Measurements from ENCODE around the gene RGS3. TPM values are rescaled to one million over a fixed set of nuclear protein-coding genes. Genes with fewer than 3 reads are reported as not detected.
A peak's percentile ranks its signal among the peaks of the same experiment; 100 is the strongest.
"Not testable (repeated sequence)": the region's sequence is repeated elsewhere in the genome, so short reads cannot be mapped to it uniquely, and the experiment has no call there.

The RGS3 gene
- total RNA-seq, 1 experiment from 2014 or later = 39.4 TPM

DNA sequence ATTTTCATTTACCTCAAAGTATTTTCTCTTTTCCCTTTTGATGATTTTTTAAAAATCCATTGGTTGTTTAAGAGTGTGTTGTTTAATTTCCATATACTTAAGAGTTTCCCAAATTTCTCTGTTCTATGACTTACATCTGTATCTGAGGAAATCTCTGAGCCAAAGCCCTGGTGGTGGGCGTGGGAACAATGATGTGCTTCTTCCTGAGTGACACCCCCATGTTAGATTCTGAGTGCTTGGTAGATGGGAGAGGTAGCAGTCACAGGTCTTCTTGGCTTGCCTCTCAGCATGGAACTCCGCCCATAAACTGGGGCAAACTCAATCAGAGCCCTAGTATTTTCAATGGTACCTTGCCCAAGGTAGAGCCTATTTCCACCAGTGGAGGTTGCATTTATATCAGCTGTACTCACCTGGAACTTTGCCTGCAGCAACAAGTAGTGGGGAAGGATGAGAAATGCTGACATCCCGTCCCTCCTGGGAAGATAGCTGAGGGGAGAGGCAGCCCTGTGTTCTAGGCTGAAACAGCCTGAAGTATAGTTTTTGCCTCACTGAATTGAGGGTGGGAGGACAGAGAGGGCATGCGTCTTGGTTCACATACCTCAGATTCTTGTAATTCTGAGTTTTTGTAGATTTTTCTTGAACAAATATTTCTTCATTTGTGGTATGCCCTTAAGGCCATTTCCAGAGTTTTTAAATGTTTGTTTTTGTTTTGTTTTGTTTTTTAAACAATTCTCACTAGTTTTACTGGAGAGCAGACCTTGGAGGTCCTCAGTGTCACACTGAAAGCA is 26.6 kb upstream of the RGS3 start:
- Histone ChIP-seq H3K79me2 (ENCODE audit: insufficient read depth, low read length) (no peaks in the 10 kb centered on the region), H3K27me3 (ENCODE audit: insufficient read depth, low read length) (no peaks in the 10 kb centered on the region), H3K36me3 (ENCODE audit: control insufficient read depth in 1 of 2, insufficient read depth in 2 of 2, low read length in 2 of 2) (no peaks in the 10 kb centered on the region), H3K27ac (ENCODE audit: low read depth, low read length) (no peak overlapping the region), H3K9ac (ENCODE audit: low read length) (no peak overlapping the region), H3K9me2 (ENCODE audit: insufficient read depth) (no peaks in the 10 kb centered on the region), H2AFZ (ENCODE audit: low read depth, low read length, poor library complexity, severe bottlenecking) (peak overlapping the region; percentile 17), H4K20me1 (ENCODE audit: insufficient read depth) (no peaks in the 10 kb centered on the region), H3K4me1 (ENCODE audit: control insufficient read depth in 1 of 2, insufficient read depth in 2 of 2, low read length in 2 of 2) (no peaks in the 10 kb centered on the region), H3K9me3 (ENCODE audit: control insufficient read depth in 1 of 2, insufficient read depth in 1 of 2, low read depth in 1 of 2, low read length in 2 of 2) (no peaks in the 10 kb centered on the region), H3K4me2 (ENCODE audit: low read length) (no peak overlapping the region), H3K4me3 (replicated peaks in 1 of 2; ENCODE audit: low read depth in 1 of 2, low read length in 2 of 2) (no peak overlapping the region)
- ATAC-seq (peak; percentile 61), DNase-seq (ENCODE audit: low read depth, low spot score) (no peak)
- BruUV-seq (replicated peaks) = no TSS peak
- CTCF ChIA-PET = no interaction called here
- POLR2A ChIA-PET = no interaction called here
- RAD21 ChIA-PET (ENCODE audit: low non-redundant PET in 1 of 2, low total read pairs in 2 of 2, uncharacterized antibody in 2 of 2, unreplicated experiment in 2 of 2) = no interaction called here
- intact Hi-C loops (cut with micrococcal nuclease) = no loop called here
- TF ChIP-seq CTCF (IDR thresholded peaks at IDR 0.05 in 2 of 3, conservative IDR thresholded peaks at IDR 0.05 in 1 of 3; ENCODE audit: borderline replicate concordance in 1 of 3, insufficient read depth in 1 of 3, low read depth in 2 of 3, low read length in 2 of 3) (0 out of 6 replicates have a peak, but pooled peaks of 1 of the 3 experiments have one; percentile 7), JUND (IDR thresholded peaks at IDR 0.05) (no peak)

DNA sequence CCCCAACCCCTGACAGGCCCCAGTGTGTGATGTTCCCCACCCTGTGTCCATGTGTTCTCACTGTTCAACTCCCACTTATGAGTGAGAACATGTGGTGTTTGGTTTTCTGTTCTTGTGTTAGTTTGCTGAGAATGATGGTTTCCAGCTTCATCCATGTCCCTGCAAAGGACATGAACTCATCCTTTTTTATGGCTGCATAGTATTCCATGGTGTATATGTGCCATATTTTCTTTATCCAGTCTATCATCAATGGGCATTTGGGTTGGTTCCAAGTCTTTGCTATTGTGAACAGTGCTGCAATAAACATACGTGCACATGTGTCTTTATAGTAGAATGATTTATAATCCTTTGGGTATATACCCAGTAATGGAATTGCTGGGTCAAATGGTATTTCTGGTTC is 25.8 kb upstream of the RGS3 start:
- H2AFZ ChIP-seq (ENCODE audit: low read depth, low read length, poor library complexity, severe bottlenecking); H3K27ac ChIP-seq (ENCODE audit: low read depth, low read length); H3K9me3 ChIP-seq (ENCODE audit: control insufficient read depth in 1 of 2, insufficient read depth in 1 of 2, low read depth in 1 of 2, low read length in 2 of 2); ATAC-seq; H3K4me1 ChIP-seq (ENCODE audit: control insufficient read depth in 1 of 2, insufficient read depth in 2 of 2, low read length in 2 of 2); H3K79me2 ChIP-seq (ENCODE audit: insufficient read depth, low read length); H4K20me1 ChIP-seq (ENCODE audit: insufficient read depth); POLR2A ChIA-PET; CTCF ChIA-PET; H3K36me3 ChIP-seq (ENCODE audit: control insufficient read depth in 1 of 2, insufficient read depth in 2 of 2, low read length in 2 of 2); H3K9me2 ChIP-seq (ENCODE audit: insufficient read depth); H3K27me3 ChIP-seq (ENCODE audit: insufficient read depth, low read length); BruUV-seq (replicated peaks); H3K4me3 ChIP-seq (replicated peaks in 1 of 2; ENCODE audit: low read depth in 1 of 2, low read length in 2 of 2); RAD21 ChIA-PET (ENCODE audit: low non-redundant PET in 1 of 2, low total read pairs in 2 of 2, uncharacterized antibody in 2 of 2, unreplicated experiment in 2 of 2); DNase-seq (ENCODE audit: low read depth, low spot score); intact Hi-C loops (cut with micrococcal nuclease); H3K9ac ChIP-seq (ENCODE audit: low read length); H3K4me2 ChIP-seq (ENCODE audit: low read length): not testable (repeated sequence)
